ENCODE results near the gene CYTH3. TPM values are rescaled to one million over a fixed set of nuclear protein-coding genes. Genes with fewer than 3 reads are reported as not detected.

CYTH3 gene
- polyA plus RNA-seq, 1 donor (not counting 4 experiments of a cell fraction or from before 2014, with no cell fraction given) = 28.4 TPM

DNA sequence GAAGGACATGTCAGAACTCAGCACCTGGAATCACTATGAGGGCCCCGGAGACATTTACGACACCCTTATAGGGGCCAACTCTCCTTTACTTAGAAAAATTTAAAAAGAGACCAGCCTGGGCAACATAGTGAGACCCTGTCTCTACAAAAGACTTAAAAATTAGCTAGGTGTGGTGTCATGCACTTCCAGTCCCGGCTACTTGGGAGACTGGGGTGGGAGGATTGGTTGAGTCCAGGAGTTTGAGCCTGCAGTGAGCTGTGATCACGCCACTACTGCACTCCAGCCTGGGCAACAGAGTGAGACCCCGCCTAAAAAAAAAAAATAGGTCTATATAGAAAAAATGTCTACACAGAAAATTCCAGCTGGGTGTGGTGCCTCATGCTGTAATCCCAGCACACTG, 7.5 kb upstream of the CYTH3 start:
- H4K20me1 ChIP-seq (ENCODE audit: control insufficient read depth, extremely low read depth, insufficient read depth, low read length) = no peaks in the 10 kb centered on the region
- H3K27ac ChIP-seq (ENCODE audit: control insufficient read depth, insufficient read depth, low read length) = no peak overlapping the region
- TF ChIP-seq, protein P1, sequence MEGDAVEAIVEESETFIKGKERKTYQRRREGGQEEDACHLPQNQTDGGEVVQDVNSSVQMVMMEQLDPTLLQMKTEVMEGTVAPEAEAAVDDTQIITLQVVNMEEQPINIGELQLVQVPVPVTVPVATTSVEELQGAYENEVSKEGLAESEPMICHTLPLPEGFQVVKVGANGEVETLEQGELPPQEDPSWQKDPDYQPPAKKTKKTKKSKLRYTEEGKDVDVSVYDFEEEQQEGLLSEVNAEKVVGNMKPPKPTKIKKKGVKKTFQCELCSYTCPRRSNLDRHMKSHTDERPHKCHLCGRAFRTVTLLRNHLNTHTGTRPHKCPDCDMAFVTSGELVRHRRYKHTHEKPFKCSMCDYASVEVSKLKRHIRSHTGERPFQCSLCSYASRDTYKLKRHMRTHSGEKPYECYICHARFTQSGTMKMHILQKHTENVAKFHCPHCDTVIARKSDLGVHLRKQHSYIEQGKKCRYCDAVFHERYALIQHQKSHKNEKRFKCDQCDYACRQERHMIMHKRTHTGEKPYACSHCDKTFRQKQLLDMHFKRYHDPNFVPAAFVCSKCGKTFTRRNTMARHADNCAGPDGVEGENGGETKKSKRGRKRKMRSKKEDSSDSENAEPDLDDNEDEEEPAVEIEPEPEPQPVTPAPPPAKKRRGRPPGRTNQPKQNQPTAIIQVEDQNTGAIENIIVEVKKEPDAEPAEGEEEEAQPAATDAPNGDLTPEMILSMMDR (optimal IDR thresholded peaks at IDR 0.05 in 1 of 3, IDR thresholded peaks at IDR 0.05 in 1 of 3, conservative IDR thresholded peaks at IDR 0.05 in 1 of 3; ENCODE audit: extremely low read depth in 1 of 3, insufficient read depth in 2 of 3, low read length in 3 of 3) = no peak
- no peak for TF ChIP-seq EZH2 (IDR thresholded peaks at IDR 0.05; ENCODE audit: low read length)
- DNase-seq (ENCODE audit: low read depth, low spot score) (no peak), FAIRE-seq (no peak)
- no peaks in the 10 kb centered on the region for H3K27me3 ChIP-seq (ENCODE audit: control insufficient read depth, extremely low read depth, insufficient read depth, low read length)
- no peak overlapping the region for H2AFZ ChIP-seq (ENCODE audit: control insufficient read depth, low read length)
- dilution Hi-C loops (cut with MboI; ENCODE audit: extremely low pct_ligation_motif_present, low sequenced_read_pairs) = no loop called here
- no peaks in the 10 kb centered on the region for H3K9me1 ChIP-seq (ENCODE audit: control insufficient read depth, extremely low read depth, insufficient read depth, low read length)
- no peaks in the 10 kb centered on the region for H3K36me3 ChIP-seq (ENCODE audit: control insufficient read depth in 2 of 2, extremely low read depth in 1 of 2, insufficient read depth in 2 of 2, low read length in 2 of 2)
- H3K4me3 ChIP-seq (ENCODE audit: control insufficient read depth in 2 of 3, extremely low read depth in 1 of 3, insufficient read depth in 2 of 3, low read depth in 1 of 3, low read length in 3 of 3) = no peak overlapping the region
- no peaks in the 10 kb centered on the region for H3K79me2 ChIP-seq (ENCODE audit: control insufficient read depth, insufficient read depth, low read length)
- H3K9me3 ChIP-seq (ENCODE audit: control insufficient read depth, low read depth, low read length) = no peaks in the 10 kb centered on the region
- peaks cover 34% of the 10 kb centered on the region for H3K4me1 ChIP-seq (ENCODE audit: control insufficient read depth, extremely low read depth, insufficient read depth, low read length)
- H3K4me2 ChIP-seq (ENCODE audit: control insufficient read depth, extremely low read depth, insufficient read depth, low read depth, low read length) = no peak overlapping the region
- no peak overlapping the region for H3K9ac ChIP-seq (ENCODE audit: control insufficient read depth, extremely low read depth, insufficient read depth, low read length)

DNA sequence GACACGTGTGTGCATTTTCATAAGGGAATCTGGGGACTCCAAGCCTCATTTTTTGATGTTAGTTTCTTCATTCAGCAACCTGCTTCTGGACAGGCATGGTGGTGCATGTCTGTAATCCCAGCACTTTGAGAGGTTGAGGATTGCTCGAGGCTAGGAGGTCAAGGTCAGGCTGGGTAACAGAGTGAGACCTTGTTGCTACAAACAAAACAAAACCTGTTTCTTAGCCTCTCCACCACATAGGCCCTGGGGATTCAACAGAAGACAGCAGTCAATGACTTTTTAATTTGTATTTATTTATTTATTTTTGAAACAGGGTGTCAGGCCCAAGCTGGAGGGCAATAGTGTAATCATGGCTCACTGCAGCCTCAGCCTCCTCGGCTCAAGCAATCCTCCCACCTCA, 6.9 kb upstream of the CYTH3 start:
- Histone ChIP-seq H3K79me2 (ENCODE audit: control insufficient read depth, insufficient read depth, low read length) (no peaks in the 10 kb centered on the region), H3K4me3 (ENCODE audit: control insufficient read depth in 2 of 3, extremely low read depth in 1 of 3, insufficient read depth in 2 of 3, low read depth in 1 of 3, low read length in 3 of 3) (no peak overlapping the region), H3K27me3 (ENCODE audit: control insufficient read depth, extremely low read depth, insufficient read depth, low read length) (no peaks in the 10 kb centered on the region), H4K20me1 (ENCODE audit: control insufficient read depth, extremely low read depth, insufficient read depth, low read length) (no peaks in the 10 kb centered on the region), H3K36me3 (ENCODE audit: control insufficient read depth in 2 of 2, extremely low read depth in 1 of 2, insufficient read depth in 2 of 2, low read length in 2 of 2) (no peaks in the 10 kb centered on the region), H3K9me1 (ENCODE audit: control insufficient read depth, extremely low read depth, insufficient read depth, low read length) (no peaks in the 10 kb centered on the region), H3K4me2 (ENCODE audit: control insufficient read depth, extremely low read depth, insufficient read depth, low read depth, low read length) (no peak overlapping the region), H3K9me3 (ENCODE audit: control insufficient read depth, low read depth, low read length) (no peaks in the 10 kb centered on the region), H3K9ac (ENCODE audit: control insufficient read depth, extremely low read depth, insufficient read depth, low read length) (no peak overlapping the region), H2AFZ (ENCODE audit: control insufficient read depth, low read length) (peak overlapping the region; percentile 12), H3K27ac (ENCODE audit: control insufficient read depth, insufficient read depth, low read length) (no peak overlapping the region), H3K4me1 (ENCODE audit: control insufficient read depth, extremely low read depth, insufficient read depth, low read length) (peaks cover 28% of the 10 kb centered on the region)
- dilution Hi-C loops (cut with MboI; ENCODE audit: extremely low pct_ligation_motif_present, low sequenced_read_pairs) = no loop called here
- DNase-seq (ENCODE audit: low read depth, low spot score) (no peak), FAIRE-seq (no peak)
- TF ChIP-seq, protein P1 (optimal IDR thresholded peaks at IDR 0.05 in 1 of 3, IDR thresholded peaks at IDR 0.05 in 1 of 3, conservative IDR thresholded peaks at IDR 0.05 in 1 of 3; ENCODE audit: extremely low read depth in 1 of 3, insufficient read depth in 2 of 3, low read length in 3 of 3) = no peak
- TF ChIP-seq EZH2 (IDR thresholded peaks at IDR 0.05; ENCODE audit: low read length) = no peak
